GM15510 (cell line): ENCODE data around the gene GREM1.

ENCODE experiments used
- POLR2A ChIP-seq: IDR thresholded peaks from 3 replicates; pipeline ENCODE4 v1.6.1; 2011; ENCODE audit warnings: borderline replicate concordance; ENCODE audit not compliant: insufficient read length; ENCODE audit errors: extremely low read depth

GREM1 gene

DNA sequence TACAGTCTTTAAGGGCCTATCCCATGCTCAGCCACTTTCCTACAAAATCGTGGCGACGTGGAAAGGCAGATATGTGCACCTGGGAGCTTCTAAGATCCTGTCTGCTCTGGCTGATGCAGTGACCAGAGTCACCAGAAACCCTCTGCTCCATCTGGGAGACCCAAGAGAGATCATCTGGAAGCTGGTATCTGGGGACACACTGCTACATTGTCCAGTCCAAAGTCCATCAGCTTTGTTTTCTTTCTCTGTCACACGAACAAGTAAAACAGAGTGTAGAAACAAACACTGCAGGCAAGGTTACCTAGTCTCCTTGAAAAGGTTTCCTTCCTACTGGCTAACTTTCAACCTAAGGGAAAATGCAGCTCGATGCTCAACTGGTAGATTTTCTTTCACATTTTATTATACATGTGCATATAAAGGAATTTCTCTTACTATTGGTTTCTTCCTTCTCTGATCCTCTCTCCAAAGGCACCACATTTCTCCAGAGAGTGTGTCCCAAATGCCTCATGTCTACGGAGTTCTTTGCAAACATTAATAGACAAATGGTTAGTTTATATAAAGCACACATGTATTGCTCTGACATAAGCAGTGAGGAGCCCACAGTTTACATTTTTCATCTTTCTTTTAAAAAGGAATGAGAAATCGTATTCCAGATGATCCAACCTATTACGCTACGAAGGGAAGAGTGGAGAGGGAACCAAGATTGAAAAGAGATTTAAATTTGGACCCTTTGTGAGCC lies 8.3 kb upstream of the GREM1 start:
- TF ChIP-seq POLR2A = no peak

DNA sequence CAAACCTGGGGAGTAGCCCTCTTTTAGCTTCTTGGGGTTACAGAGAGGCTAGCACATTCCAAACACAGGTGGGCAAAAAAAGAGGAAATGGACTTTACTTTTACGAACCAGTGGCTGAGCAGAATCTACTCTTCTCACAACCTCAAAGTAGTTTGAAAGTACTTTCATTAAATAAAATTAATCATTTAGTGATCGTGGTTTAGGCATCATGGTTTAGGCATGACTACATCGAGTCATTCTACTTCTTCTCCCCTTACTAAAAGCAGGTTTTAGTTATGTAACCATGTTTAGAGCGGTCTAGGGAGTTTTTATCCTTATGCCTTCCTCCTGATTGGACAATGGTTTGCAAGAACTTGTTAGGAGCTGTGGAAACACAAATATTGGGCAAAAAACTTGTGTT lies 2.5 kb upstream of the GREM1 start:
- no peak for TF ChIP-seq POLR2A

DNA sequence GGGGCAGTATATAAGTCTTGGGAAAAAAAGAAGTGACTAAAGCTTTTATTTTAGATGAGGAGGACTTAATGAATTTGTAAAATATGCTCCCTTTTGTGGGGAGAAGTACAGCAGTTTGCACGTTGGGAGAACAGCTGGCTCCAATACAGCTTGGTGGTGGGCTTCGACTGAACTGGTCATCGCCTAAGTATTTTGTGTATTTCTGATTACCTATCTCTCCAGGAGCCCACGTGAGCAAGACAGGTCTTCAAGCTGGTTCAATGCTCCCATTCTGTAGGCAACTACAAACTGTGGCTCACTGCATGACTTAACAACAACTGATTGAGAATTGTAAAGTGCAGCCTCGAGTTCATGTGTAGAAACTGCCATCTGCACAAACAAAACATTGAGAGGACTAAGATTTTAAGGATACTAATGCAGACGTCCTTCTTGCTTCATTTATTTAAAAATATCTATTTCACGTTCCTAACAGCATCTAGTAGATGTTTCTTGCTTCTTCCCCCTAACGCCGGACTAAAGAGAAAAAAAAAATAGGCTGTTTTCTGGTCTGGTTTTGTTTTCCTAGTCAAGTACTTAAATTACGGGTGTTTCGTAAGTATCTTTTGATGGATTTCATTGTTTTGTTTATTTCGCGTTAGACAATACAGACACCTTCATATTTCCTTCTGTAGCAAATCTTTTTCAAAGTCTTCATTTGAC lies 1.4 kb upstream of the GREM1 start:
- no peak for TF ChIP-seq POLR2A

DNA sequence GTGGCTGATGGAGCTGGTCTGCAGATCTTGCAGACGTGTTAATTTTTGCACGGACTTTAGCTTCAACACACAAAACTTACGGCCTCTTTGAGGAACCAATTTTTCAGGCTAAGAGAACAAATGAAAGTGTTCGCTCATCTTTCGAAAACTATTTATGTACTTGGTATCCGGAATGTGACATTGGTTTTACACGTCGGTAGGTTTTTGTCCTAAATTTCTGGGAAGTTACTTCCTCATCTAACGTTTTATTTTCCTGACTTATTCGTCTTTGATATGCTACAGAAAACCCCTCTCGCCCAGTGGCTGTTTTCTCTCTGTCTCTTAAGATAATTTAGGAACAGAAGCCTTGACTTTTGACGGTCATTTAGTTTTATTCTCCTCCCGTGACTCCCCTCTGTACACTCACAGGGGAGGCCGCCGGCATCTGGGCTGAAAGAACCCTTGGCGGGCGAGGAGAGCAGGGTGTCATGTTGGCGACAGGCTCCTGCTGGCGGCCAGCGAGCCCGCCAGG lies 834 bp upstream of the GREM1 start:
- no peak for TF ChIP-seq POLR2A

DNA sequence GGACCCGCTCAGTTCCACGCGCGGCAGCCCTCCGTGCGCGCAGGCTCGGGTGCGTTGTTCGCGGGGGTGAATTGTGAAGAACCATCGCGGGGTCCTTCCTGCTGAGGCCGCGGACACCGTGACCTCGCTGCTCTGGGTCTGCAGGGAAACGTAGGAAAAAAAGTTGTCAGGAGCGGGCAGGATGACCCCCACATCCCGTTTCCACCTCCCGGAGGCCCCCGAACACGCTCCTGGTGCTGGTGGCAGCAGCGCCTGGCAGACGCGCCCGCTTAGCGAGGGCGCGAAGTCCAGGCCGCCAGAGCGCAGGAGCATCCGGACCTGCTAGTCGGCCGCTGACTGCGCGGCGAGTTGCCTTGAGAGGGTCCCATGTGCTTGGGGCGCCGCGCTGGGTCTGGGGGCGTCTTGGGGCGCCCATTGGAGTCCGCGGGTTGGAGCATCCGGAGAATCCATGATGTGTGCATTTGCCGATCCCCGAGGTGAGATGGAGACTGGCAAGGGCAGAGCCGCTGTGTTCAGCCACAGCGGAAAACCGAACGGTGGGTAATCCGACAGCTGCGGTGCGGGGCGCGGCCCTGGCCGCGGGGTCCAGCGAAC lies 520 bp downstream of the GREM1 start:
- TF ChIP-seq POLR2A = no peak

DNA sequence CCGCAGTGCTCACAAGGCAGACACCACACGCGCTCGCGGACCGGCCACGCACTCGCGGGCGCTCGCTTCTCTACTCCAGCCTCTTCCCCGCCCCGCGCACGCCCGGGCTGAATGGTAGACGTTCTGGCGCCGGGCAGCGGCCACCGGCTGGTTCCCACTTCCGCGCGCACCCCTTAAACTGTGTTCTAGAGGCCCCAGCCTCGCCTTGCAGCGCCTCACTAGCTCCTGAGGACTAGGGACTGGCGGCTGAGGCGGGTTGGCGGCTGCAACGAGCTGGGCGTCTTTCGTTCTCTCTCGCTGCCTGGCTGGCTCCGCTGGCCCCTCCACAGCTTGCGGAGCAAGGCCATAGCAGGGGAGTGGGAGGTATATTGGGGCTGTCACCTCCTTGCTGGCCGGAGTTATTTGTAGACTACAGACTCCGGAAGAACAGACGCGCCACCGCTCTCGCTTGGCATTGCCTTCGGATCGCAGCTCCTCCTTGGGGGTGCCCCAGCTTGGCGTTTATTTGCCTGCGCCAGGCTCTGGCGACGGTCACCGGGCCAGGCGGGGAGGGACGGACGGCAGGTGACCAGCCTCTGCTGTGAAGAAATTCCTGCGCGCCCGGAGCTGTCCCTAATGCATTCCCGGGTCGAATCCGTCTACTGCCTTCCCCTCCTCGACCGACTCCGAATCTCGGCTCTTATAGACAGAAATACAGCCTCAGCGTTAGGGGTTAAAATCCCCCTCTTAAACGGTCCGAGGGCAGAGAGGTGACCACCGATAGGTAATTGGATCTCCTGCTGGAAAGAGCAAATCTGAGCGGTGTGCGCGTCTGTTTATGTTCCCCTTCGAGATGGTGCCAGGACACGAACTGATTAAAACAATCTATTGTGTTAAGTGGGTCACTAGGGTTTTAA lies 1.3 kb downstream of the GREM1 start:
- TF ChIP-seq POLR2A = no peak

DNA sequence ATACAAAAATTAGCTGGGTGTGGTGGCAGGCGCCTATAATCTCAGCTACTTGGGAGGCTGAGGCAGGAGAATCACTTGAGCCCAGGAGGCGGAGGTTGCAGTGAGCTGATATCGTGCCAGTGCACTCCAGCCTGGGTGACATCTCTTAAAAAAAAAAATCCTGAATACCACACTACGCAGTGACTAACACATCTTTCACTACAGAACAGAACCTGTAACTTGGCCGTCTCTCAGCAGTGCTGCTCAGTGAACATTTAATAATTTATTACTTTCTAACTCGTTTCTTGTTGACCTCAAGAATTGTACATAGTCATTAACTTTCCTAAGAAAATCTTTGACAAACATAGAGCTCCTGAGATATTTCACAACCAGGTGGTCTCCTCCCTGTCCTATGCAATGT lies 3.8 kb downstream of the GREM1 start:
- no peak for TF ChIP-seq POLR2A

DNA sequence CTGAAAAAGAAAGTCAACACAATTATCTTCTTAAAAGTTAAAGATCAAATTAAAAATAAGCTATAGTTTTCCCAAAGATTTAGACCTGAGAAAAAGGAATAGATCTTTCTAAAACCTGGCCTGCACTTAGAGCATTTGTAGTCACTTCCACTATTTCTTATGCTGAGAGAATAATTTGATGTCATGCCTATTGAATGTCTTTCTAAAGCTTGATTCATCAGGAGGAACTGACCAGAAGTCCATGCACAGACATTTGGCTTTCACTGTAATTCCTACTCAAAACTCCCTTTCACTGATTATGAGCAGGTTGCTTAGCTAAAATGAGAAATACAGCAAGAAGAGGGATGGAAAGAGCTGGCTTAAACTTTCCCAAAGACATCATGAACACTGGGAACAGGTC lies 4.3 kb downstream of the GREM1 start:
- TF ChIP-seq POLR2A = no peak

DNA sequence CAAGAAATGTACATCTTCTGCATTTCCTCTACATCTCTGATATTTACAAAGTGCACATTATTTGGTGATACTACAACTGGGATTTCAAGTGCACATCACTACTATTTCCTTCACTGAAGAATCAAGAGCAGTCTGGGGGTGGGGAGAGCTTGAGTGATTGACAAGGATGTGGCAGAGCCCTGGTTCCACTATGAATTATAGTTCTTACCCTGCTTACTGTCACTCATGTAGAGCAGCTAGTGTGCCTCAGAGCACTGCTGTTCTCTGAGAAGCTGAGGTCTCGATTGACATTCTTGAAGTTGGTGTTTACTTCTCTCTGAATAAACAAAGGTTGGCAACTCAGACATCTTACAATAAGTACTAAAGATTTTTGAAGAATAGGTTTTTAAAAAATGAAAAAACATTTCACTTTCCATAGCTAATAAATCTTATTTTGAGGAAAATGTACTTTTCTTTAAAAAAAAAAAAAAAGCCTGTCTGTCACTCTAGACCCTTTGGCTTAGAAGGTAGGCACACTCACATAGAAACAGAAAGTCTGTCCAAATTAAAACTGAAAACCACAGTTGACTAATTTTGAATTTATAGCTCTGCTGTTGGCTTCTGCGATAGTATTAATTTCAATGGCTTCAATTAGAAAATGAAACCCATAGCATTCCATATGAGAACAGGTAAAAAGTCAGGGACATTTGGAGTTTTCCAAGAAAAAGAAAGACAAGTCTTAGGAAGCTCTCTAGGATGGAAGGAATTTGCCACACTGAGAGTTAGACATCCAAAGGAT lies 5.6 kb downstream of the GREM1 start:
- no peak for TF ChIP-seq POLR2A

DNA sequence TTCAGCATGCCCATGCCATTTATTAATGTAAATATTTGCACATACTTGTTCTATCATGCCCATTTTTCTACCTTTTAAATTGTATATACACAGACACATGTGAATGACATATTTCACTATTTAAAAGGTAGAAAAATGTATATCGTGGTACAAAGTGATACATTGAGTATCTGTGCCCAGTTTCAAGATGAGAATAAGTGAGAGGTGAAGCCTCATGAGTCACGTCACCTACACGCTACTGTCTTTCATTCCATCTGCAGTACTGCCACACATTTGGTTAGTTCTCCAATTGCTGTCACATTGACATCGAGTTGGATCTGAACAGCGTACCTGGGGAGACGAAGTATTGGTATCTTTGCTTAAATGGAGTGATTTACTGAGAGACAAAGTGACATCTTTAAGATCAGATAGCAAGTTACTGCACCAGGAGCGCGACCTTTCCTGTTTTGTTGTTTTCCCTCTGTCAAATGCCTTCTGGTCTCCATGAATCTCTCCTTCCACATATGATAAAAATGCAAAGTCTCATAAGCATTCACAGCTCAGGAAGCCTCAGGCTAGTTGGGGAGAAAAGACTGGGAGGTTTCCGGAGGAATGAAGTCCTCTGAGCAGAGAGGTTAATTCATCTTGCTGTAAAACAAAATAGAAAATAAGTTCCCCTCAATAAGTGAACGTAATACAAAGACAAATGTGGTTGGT lies 12.0 kb downstream of the GREM1 start:
- no peak for TF ChIP-seq POLR2A

DNA sequence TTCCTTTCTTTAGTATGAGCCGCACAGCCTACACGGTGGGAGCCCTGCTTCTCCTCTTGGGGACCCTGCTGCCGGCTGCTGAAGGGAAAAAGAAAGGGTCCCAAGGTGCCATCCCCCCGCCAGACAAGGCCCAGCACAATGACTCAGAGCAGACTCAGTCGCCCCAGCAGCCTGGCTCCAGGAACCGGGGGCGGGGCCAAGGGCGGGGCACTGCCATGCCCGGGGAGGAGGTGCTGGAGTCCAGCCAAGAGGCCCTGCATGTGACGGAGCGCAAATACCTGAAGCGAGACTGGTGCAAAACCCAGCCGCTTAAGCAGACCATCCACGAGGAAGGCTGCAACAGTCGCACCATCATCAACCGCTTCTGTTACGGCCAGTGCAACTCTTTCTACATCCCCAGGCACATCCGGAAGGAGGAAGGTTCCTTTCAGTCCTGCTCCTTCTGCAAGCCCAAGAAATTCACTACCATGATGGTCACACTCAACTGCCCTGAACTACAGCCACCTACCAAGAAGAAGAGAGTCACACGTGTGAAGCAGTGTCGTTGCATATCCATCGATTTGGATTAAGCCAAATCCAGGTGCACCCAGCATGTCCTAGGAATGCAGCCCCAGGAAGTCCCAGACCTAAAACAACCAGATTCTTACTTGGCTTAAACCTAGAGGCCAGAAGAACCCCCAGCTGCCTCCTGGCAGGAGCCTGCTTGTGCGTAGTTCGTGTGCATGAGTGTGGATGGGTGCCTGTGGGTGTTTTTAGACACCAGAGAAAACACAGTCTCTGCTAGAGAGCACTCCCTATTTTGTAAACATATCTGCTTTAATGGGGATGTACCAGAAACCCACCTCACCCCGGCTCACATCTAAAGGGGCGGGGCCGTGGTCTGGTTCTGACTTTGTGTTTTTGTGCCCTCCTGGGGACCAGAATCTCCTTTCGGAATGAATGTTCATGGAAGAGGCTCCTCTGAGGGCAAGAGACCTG lies 13.2 kb downstream of the GREM1 start:
- TF ChIP-seq POLR2A = no peak

DNA sequence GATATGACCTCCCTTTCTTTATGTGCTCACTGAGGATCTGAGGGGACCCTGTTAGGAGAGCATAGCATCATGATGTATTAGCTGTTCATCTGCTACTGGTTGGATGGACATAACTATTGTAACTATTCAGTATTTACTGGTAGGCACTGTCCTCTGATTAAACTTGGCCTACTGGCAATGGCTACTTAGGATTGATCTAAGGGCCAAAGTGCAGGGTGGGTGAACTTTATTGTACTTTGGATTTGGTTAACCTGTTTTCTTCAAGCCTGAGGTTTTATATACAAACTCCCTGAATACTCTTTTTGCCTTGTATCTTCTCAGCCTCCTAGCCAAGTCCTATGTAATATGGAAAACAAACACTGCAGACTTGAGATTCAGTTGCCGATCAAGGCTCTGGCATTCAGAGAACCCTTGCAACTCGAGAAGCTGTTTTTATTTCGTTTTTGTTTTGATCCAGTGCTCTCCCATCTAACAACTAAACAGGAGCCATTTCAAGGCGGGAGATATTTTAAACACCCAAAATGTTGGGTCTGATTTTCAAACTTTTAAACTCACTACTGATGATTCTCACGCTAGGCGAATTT lies 14.9 kb downstream of the GREM1 start:
- no peak for TF ChIP-seq POLR2A
